IMR-90 (cell line): Measurements from ENCODE around the gene CDS1. TPM values are rescaled to one million over a fixed set of nuclear protein-coding genes. Genes with fewer than 3 reads are reported as not detected.

Source experiments
- ATAC-seq: fragments of 200-7000 bp; cut with Tn5 transposase; 2 replicates; pipeline ENCODE4 v1.9.1; 2020; ENCODE audit warnings: low read depth, mild to moderate bottlenecking, moderate library complexity
- BruUV-seq: library from RNA; stranded (reverse); fragments of 400-500 nt; replicated peaks from 2 replicates; lab custom pipeline; 2021; lab: Mats Ljungman, UMichigan
- CTCF ChIA-PET: fragments of 300-600 bp; formaldehyde crosslinking; extraction: SDS; loops from one replicate; lab custom pipeline; 2021; ENCODE audit warnings: antibody characterized with exemption; lab: Yijun Ruan, JAX
- POLR2A ChIA-PET: fragments of 300-600 bp; sonication (Branson Sonifier 250); formaldehyde crosslinking; loops from one replicate; lab custom pipeline; 2022; ENCODE audit warnings: antibody characterized with exemption; ENCODE audit not compliant: unreplicated experiment; lab: Charles Lee
- DNase-seq: peaks from one replicate; pipeline ENCODE4 v3.0.0; 2013
- H2AFZ ChIP-seq: replicated peaks from 2 replicates; pipeline ENCODE3; 2013; ENCODE audit warnings: low read length, mild to moderate bottlenecking; ENCODE audit not compliant: poor library complexity
- H2AK5ac ChIP-seq: 2 replicates; pipeline ENCODE4 v1.6.1; 2013; ENCODE audit warnings: low read depth, low read length, inconsistent platforms
- H2AK9ac ChIP-seq: replicated peaks from 2 replicates; pipeline ENCODE3; 2013; ENCODE audit warnings: mild to moderate bottlenecking, low read depth, low read length, moderate library complexity; ENCODE audit not compliant: poor library complexity
- H2BK120ac ChIP-seq: 2 replicates; pipeline ENCODE4 v1.6.1; 2013; ENCODE audit warnings: low read depth, low read length, inconsistent platforms
- H2BK15ac ChIP-seq: 3 replicates; pipeline ENCODE4 v1.6.1; 2013; ENCODE audit warnings: low read depth, low read length, inconsistent platforms
- H2BK20ac ChIP-seq: 2 replicates; pipeline ENCODE4 v1.6.1; 2013; ENCODE audit warnings: low read depth, mild to moderate bottlenecking, inconsistent platforms, low read length, moderate library complexity
- H2BK5ac ChIP-seq: 2 replicates; pipeline ENCODE4 v1.6.1; 2013; ENCODE audit warnings: mild to moderate bottlenecking, low read depth, low read length, inconsistent platforms; ENCODE audit not compliant: poor library complexity, severe bottlenecking
- H3K14ac ChIP-seq: replicated peaks from 2 replicates; pipeline ENCODE4 v1.6.1; 2013; ENCODE audit warnings: low read depth, low read length, inconsistent platforms
- H3K18ac ChIP-seq: 2 replicates; pipeline ENCODE4 v1.6.1; 2013; ENCODE audit warnings: low read depth, low read length, control low read depth
- H3K23ac ChIP-seq: 2 replicates; pipeline ENCODE4 v1.6.1; 2013; ENCODE audit warnings: low read depth, low read length, inconsistent platforms
- H3K27ac ChIP-seq: 2 replicates; pipeline ENCODE4 v1.5.1; 2013; ENCODE audit warnings: mild to moderate bottlenecking, control low read depth, low read length; ENCODE audit not compliant: insufficient read depth
- H3K27me3 ChIP-seq: 2 replicates; pipeline ENCODE4 v1.6.1; 2013; ENCODE audit warnings: low read length; ENCODE audit not compliant: control insufficient read depth, insufficient read depth
- H3K36me3 ChIP-seq: 2 replicates; pipeline ENCODE4 v1.6.1; 2013; ENCODE audit warnings: low read length, mixed read lengths; ENCODE audit not compliant: control insufficient read depth, insufficient read depth
- H3K4ac ChIP-seq: 2 replicates; pipeline ENCODE4 v1.6.1; 2013; ENCODE audit warnings: low read depth, low read length, inconsistent platforms
- H3K4me1 ChIP-seq: 2 replicates; pipeline ENCODE4 v1.6.1; 2013; ENCODE audit warnings: low read length, mixed read lengths; ENCODE audit not compliant: control insufficient read depth, insufficient read depth
- H3K4me2 ChIP-seq: 2 replicates; pipeline ENCODE4 v1.6.1; 2013; ENCODE audit warnings: low read depth, mild to moderate bottlenecking, control low read depth, low read length, moderate library complexity
- H3K4me3 ChIP-seq: 2 replicates; pipeline ENCODE4 v1.5.1; 2013; ENCODE audit warnings: low read depth, mild to moderate bottlenecking, control low read depth, low read length, moderate library complexity; ENCODE audit not compliant: insufficient read depth
- H3K56ac ChIP-seq: 2 replicates; pipeline ENCODE4 v1.6.1; 2013; ENCODE audit warnings: low read length, inconsistent platforms; ENCODE audit not compliant: insufficient read depth; ENCODE audit errors: extremely low read depth
- H3K79me1 ChIP-seq, 2 experiments: 2 replicates each; pipeline ENCODE4 v1.6.1; 2013; ENCODE audit warnings: low read length in 2 of 2, inconsistent platforms in 1 of 2, low read depth in 1 of 2
- H3K9ac ChIP-seq: 2 replicates; pipeline ENCODE4 v1.6.1; 2013; ENCODE audit warnings: low read depth, low read length, control low read depth
- H3K9me1 ChIP-seq: 2 replicates; pipeline ENCODE4 v1.6.1; 2013; ENCODE audit warnings: low read length, inconsistent platforms; ENCODE audit not compliant: insufficient read depth
- H3K9me3 ChIP-seq: 2 replicates; pipeline ENCODE4 v1.6.1; 2013; ENCODE audit warnings: low read length; ENCODE audit not compliant: control insufficient read depth, insufficient read depth
- H4K20me1 ChIP-seq: 2 replicates; pipeline ENCODE4 v1.6.1; 2013; ENCODE audit warnings: low read length, inconsistent platforms; ENCODE audit not compliant: insufficient read depth
- H4K5ac ChIP-seq: 2 replicates; pipeline ENCODE4 v1.6.1; 2013; ENCODE audit warnings: mild to moderate bottlenecking, low read depth, low read length, control low read depth
- H4K8ac ChIP-seq, 2 experiments: 2 replicates each; pipeline ENCODE4 v1.6.1; 2013; ENCODE audit warnings: low read depth in 2 of 2, low read length in 2 of 2, control low read depth in 1 of 2, inconsistent platforms in 1 of 2
- H4K91ac ChIP-seq: 2 replicates; pipeline ENCODE4 v1.6.1; 2013; ENCODE audit warnings: low read depth, low read length, inconsistent platforms; ENCODE audit not compliant: insufficient read depth
- BHLHE40 ChIP-seq: fragments of 150-350 bp; IDR thresholded peaks from 2 replicates; pipeline ENCODE4 v1.6.1; 2016; ENCODE audit warnings: mild to moderate bottlenecking, low read depth, low read length
- CEBPB ChIP-seq: IDR thresholded peaks from 2 replicates; pipeline ENCODE4 v1.6.1; 2012; ENCODE audit warnings: low read depth, low read length, improper control_type of control experiment
- CHD1 ChIP-seq: IDR thresholded peaks from 2 replicates; pipeline ENCODE4 v1.6.1; 2012; ENCODE audit warnings: low read depth, low read length, improper control_type of control experiment
- CTCF ChIP-seq: conservative IDR thresholded peaks from 2 replicates; pipeline ENCODE4 v1.5.1; 2012; ENCODE audit warnings: mild to moderate bottlenecking, low read depth, low read length, improper control_type of control experiment
- ELK1 ChIP-seq: fragments of 150-350 bp; IDR thresholded peaks from 2 replicates; pipeline ENCODE4 v1.6.1; 2016; ENCODE audit warnings: low read depth, mild to moderate bottlenecking, low read length, moderate library complexity, borderline replicate concordance
- FOS ChIP-seq: fragments of 150-350 bp; IDR thresholded peaks from 2 replicates; pipeline ENCODE4 v1.6.1; 2016; ENCODE audit warnings: low read depth, low read length
- MAFK ChIP-seq: IDR thresholded peaks from 2 replicates; pipeline ENCODE4 v1.6.1; 2012; ENCODE audit warnings: low read depth, low read length, improper control_type of control experiment
- MAZ ChIP-seq: IDR thresholded peaks from 2 replicates; pipeline ENCODE4 v1.6.1; 2012; ENCODE audit warnings: low read depth, mild to moderate bottlenecking, low read length, improper control_type of control experiment, moderate library complexity, borderline replicate concordance
- MXI1 ChIP-seq: IDR thresholded peaks from 2 replicates; pipeline ENCODE4 v1.6.1; 2012; ENCODE audit warnings: low read depth, mild to moderate bottlenecking, low read length, moderate library complexity, borderline replicate concordance
- NFE2L2 ChIP-seq: fragments of 150-350 bp; IDR thresholded peaks from 2 replicates; pipeline ENCODE4 v1.6.1; 2016; ENCODE audit warnings: low read depth, mild to moderate bottlenecking, low read length
- POLR2A ChIP-seq: IDR thresholded peaks from 2 replicates; pipeline ENCODE4 v1.6.1; 2012; ENCODE audit warnings: mild to moderate bottlenecking, low read depth, low read length
- RAD21 ChIP-seq: IDR thresholded peaks from 2 replicates; pipeline ENCODE4 v1.6.1; 2012; ENCODE audit warnings: low read length, improper control_type of control experiment
- RCOR1 ChIP-seq: IDR thresholded peaks from 2 replicates; pipeline ENCODE4 v1.6.1; 2012; ENCODE audit warnings: mild to moderate bottlenecking, low read length, improper control_type of control experiment; ENCODE audit not compliant: insufficient replicate concordance
- RFX5 ChIP-seq: IDR thresholded peaks from 2 replicates; pipeline ENCODE4 v1.8.0; 2012; ENCODE audit warnings: low read depth, mild to moderate bottlenecking, low read length, moderate library complexity
- SMC3 ChIP-seq: fragments of 150-350 bp; IDR thresholded peaks from 2 replicates; pipeline ENCODE4 v1.6.1; 2016; ENCODE audit warnings: low read depth, mild to moderate bottlenecking, antibody characterized with exemption, low read length, moderate library complexity
- USF2 ChIP-seq: fragments of 150-350 bp; IDR thresholded peaks from 2 replicates; pipeline ENCODE4 v1.6.1; 2017; ENCODE audit warnings: mild to moderate bottlenecking, antibody characterized with exemption, low read length, low read depth
- WGBS, 2 experiments: methylation state at CpG; one replicate each; pipeline versions ENCODE4 v1.1.5 to v1.1.7; 2013; ENCODE audit warnings: missing lambda C conversion rate in 2 of 2; ENCODE audit not compliant: insufficient read length in 1 of 2; ENCODE audit errors: extremely low coverage in 2 of 2; 5-methylcytosine and 5-hydroxymethylcytosine counted together
- dilution Hi-C: fragments of 300-500 bp; cut with HindIII; formaldehyde crosslinking; loops from one replicate; pipeline ENCODE4 v1.14.3; 2018; ENCODE audit warnings: low sequenced_read_pairs; ENCODE audit not compliant: unreplicated experiment
- in situ Hi-C: fragments of 300-500 bp; cut with MboI; formaldehyde crosslinking; loops from 3 replicates; pipeline ENCODE4 v1.14.3; 2019; ENCODE audit warnings: low sequenced_read_pairs, inconsistent platforms, mixed read lengths
- intact Hi-C: fragments of 100-400 bp; cut with micrococcal nuclease; formaldehyde crosslinking; loops from 2 replicates; pipeline ENCODE4 v1.10.0; 2022
- polyA plus RNA-seq, 3 experiments: library from polyadenylated mRNA; depleted of rRNA; stranded (reverse); fragments of >200 nt; gene quantifications; 2 replicates each; pipeline ENCODE4 v1.2.3, GENCODE V29; 2012; ENCODE audit warnings: low replicate concordance in 1 of 3
- total RNA-seq: library from RNA; depleted of rRNA; stranded (reverse); fragments of >200 nt; gene quantifications from 2 replicates; pipeline ENCODE4 v1.2.3, GENCODE V29; 2012

Gene CDS1
- total and polyA plus RNA-seq, 2 of the 4 experiments (the other 2 are of a cell fraction): under 0.01 to 0.02 TPM

- dilution Hi-C loops (no loop called here), in situ Hi-C loops (no loop called here), intact Hi-C loops (no loop called here)
- Histone ChIP-seq H2AFZ (no peak overlapping the region), H3K4me2 (no peak overlapping the region), H3K27ac (no peak overlapping the region), H3K4me3 (no peak overlapping the region), H2AK5ac (no peak overlapping the region), H3K23ac (no peak overlapping the region), H3K4ac (no peak overlapping the region), H3K56ac (no peak overlapping the region), H3K14ac (no peak overlapping the region), H2BK15ac (no peak overlapping the region), H3K79me1 (no peaks in the 10 kb centered on the region), H2BK20ac (no peak overlapping the region), H2AK9ac (no peak overlapping the region), H3K18ac (no peak overlapping the region), H4K20me1 (no peaks in the 10 kb centered on the region), H3K27me3 (peaks cover 1% of the 10 kb centered on the region; the same call in 1 of the 2 replicates), H2BK120ac (no peak overlapping the region), H3K4me1 (no peaks in the 10 kb centered on the region; the same call in 1 of the 2 replicates), H4K8ac (no peak overlapping the region), H3K9me3 (no peaks in the 10 kb centered on the region), H4K5ac (no peak overlapping the region), H4K91ac (no peak overlapping the region), H3K9ac (no peak overlapping the region), H3K36me3 (no peaks in the 10 kb centered on the region), H2BK5ac (no peak overlapping the region), H3K9me1 (no peaks in the 10 kb centered on the region)
- ChIA-PET POLR2A (no interaction called here), CTCF (no interaction called here)
- TF ChIP-seq RFX5 (no peak), USF2 (no peak), RAD21 (no peak), POLR2A (no peak), RCOR1 (no peak), MXI1 (no peak), FOS (no peak), CHD1 (no peak), MAZ (no peak), ELK1 (no peak), BHLHE40 (no peak), NFE2L2 (no peak), CTCF (no peak), MAFK (no peak), CEBPB (no peak), SMC3 (no peak)
- WGBS, 2 experiments: 100% methylated on average over 1 of the region's 4 CpGs; no CpG with 5 or more reads in 1 of the 2 experiments
- no peak for DNase-seq
- no TSS peak for BruUV-seq
- no peak for ATAC-seq
Measured at GRCh38 chr4:84652478-84652877, 69.6 kb downstream of the CDS1 start.
